PC-9 (cell line): ENCODE results near the gene SCG5. TPM values are rescaled to one million over a fixed set of nuclear protein-coding genes. Genes with fewer than 3 reads are reported as not detected.
A peak's percentile ranks its signal among the peaks of the same experiment; 100 is the strongest.

Experiments used
- BruUV-seq: library from RNA; stranded (reverse); fragments of 400-500 nt; replicated peaks from 2 replicates; lab custom pipeline; 2021; lab: Mats Ljungman, UMichigan
- CTCF ChIA-PET: fragments of 300-600 bp; sonication (Branson Sonifier 250); formaldehyde crosslinking; loops from one replicate; lab custom pipeline; 2022; ENCODE audit warnings: antibody characterized with exemption; lab: Charles Lee
- POLR2A ChIA-PET: fragments of 300-600 bp; sonication (Branson Sonifier 250); formaldehyde crosslinking; loops from one replicate; lab custom pipeline; 2022; ENCODE audit warnings: antibody characterized with exemption; ENCODE audit not compliant: unreplicated experiment; lab: Charles Lee
- DNase-seq, 2 experiments: peaks; one replicate each; pipeline versions ENCODE4 v3.0.0 to v3.0.0-alpha.2; 2015 to 2022; ENCODE audit warnings: mixed read lengths in 1 of 2
- H2AFZ ChIP-seq: fragments of 200-600 bp; sonication (generic); 2 replicates; pipeline ENCODE4 v1.8.1; 2017; ENCODE audit warnings: antibody characterized with exemption
- H3F3A ChIP-seq: fragments of 200-600 bp; sonication (generic); 2 replicates; pipeline ENCODE4 v1.8.1; 2017; ENCODE audit warnings: antibody characterized with exemption, mild to moderate bottlenecking, low read depth; ENCODE audit not compliant: insufficient read depth
- H3K27ac ChIP-seq: fragments of 200-600 bp; sonication (generic); 2 replicates; pipeline ENCODE4 v1.6.1; 2016; ENCODE audit warnings: mixed run types
- H3K27me3 ChIP-seq: fragments of 200-600 bp; sonication (generic); 2 replicates; pipeline ENCODE4 v1.6.1; 2016; ENCODE audit warnings: low read depth, mixed run types; ENCODE audit not compliant: insufficient read depth
- H3K36me3 ChIP-seq: fragments of 200-600 bp; sonication (generic); 2 replicates; pipeline ENCODE4 v1.6.1; 2016; ENCODE audit warnings: low read depth, mixed run types
- H3K4me1 ChIP-seq: fragments of 200-600 bp; sonication (generic); replicated peaks from 2 replicates; pipeline ENCODE4 v1.6.1; 2016; ENCODE audit warnings: mixed run types; ENCODE audit not compliant: insufficient read depth
- H3K4me2 ChIP-seq: fragments of 200-600 bp; sonication (generic); 2 replicates; pipeline ENCODE4 v1.6.1; 2017; ENCODE audit warnings: mixed run types
- H3K4me3 ChIP-seq: fragments of 200-600 bp; sonication (generic); 2 replicates; pipeline ENCODE4 v1.6.1; 2016; ENCODE audit warnings: mixed run types
- H3K79me2 ChIP-seq: fragments of 200-600 bp; sonication (generic); 2 replicates; pipeline ENCODE4 v1.6.1; 2017; ENCODE audit warnings: low read depth, mixed run types
- H3K9me2 ChIP-seq: fragments of 200-600 bp; sonication (generic); 2 replicates; pipeline ENCODE4 v1.8.1; 2017; ENCODE audit warnings: mild to moderate bottlenecking; ENCODE audit not compliant: insufficient read depth
- H3K9me3 ChIP-seq: fragments of 200-600 bp; sonication (generic); 2 replicates; pipeline ENCODE4 v1.8.1; 2016; ENCODE audit warnings: low read depth; ENCODE audit not compliant: insufficient read depth
- H4K20me1 ChIP-seq: fragments of 200-600 bp; sonication (generic); 2 replicates; pipeline ENCODE4 v1.8.1; 2017; ENCODE audit not compliant: insufficient read depth
- CTCF ChIP-seq: fragments of 200-600 bp; sonication (generic); conservative IDR thresholded peaks from 2 replicates; pipeline ENCODE4 v1.6.1; 2017; ENCODE audit warnings: mixed run types, antibody characterized with exemption, mild to moderate bottlenecking, moderate library complexity
- EZH2 ChIP-seq: fragments of 200-600 bp; sonication (generic); IDR thresholded peaks from 2 replicates; pipeline ENCODE4 v1.8.0; 2017; ENCODE audit warnings: antibody characterized with exemption, low read depth
- intact Hi-C: fragments of 100-400 bp; cut with micrococcal nuclease; formaldehyde crosslinking; loops from one replicate; pipeline ENCODE4 v1.10.0; 2022; ENCODE audit not compliant: unreplicated experiment
- total RNA-seq: library from RNA; stranded (reverse); gene quantifications from 2 replicates; pipeline ENCODE4 v1.2.3, GENCODE V29; 2021

Gene SCG5
- total RNA-seq, 1 experiment from 2014 or later: 0.39 TPM

- H3K4me1 ChIP-seq: no peaks in the 10 kb centered on the region
- intact Hi-C loops: no loop called here
- POLR2A ChIA-PET: no interaction called here
- CTCF ChIA-PET: no interaction called here
- H3F3A ChIP-seq: no peaks in the 10 kb centered on the region
- DNase-seq: no peak
- no peaks in the 10 kb centered on the region for H3K9me2 ChIP-seq
- no peaks in the 10 kb centered on the region for H3K79me2 ChIP-seq
- H3K4me2 ChIP-seq: no peak overlapping the region
- TF ChIP-seq EZH2: no peak
- no peak for TF ChIP-seq CTCF
- no peaks in the 10 kb centered on the region for H3K9me3 ChIP-seq
- no TSS peak for BruUV-seq
- no peak overlapping the region for H3K4me3 ChIP-seq
- H4K20me1 ChIP-seq: no peaks in the 10 kb centered on the region
- no peak overlapping the region for H3K27ac ChIP-seq
- H3K27me3 ChIP-seq: no peaks in the 10 kb centered on the region
- H3K36me3 ChIP-seq: no peaks in the 10 kb centered on the region
- H2AFZ ChIP-seq: no peak overlapping the region
These were observed 3.8 kb upstream of the SCG5 start for GRCh38 chr15:32637704-32638103.

- Histone ChIP-seq H3K9me3 (no peaks in the 10 kb centered on the region), H3K4me1 (no peaks in the 10 kb centered on the region), H3K4me3 (no peak overlapping the region), H3K4me2 (no peak overlapping the region), H2AFZ (no peak overlapping the region), H3K27ac (no peak overlapping the region), H3K36me3 (no peaks in the 10 kb centered on the region), H3K27me3 (no peaks in the 10 kb centered on the region), H3F3A (no peaks in the 10 kb centered on the region), H3K79me2 (no peaks in the 10 kb centered on the region), H3K9me2 (no peaks in the 10 kb centered on the region), H4K20me1 (no peaks in the 10 kb centered on the region)
- BruUV-seq: TSS peak; percentile 15
- ChIA-PET CTCF (no interaction called here), POLR2A (no interaction called here)
- no peak for DNase-seq
- TF ChIP-seq CTCF (no peak), EZH2 (no peak)
- intact Hi-C loops: no loop called here
These were observed 1.3 kb downstream of the SCG5 start for GRCh38 chr15:32642667-32643435.

GRCh38 chr15:32643907-32644445 lies 2.5 kb downstream of the SCG5 start:
- H3K9me3 ChIP-seq: no peaks in the 10 kb centered on the region
- CTCF ChIA-PET: interaction anchor here (0.9 to 1.1 kb wide), 2 partner anchors 13 to 19 kb away, joined by 3 to 6 read pairs; no protein-coding TSS in a partner anchor
- POLR2A ChIA-PET: no interaction called here
- no peak overlapping the region for H2AFZ ChIP-seq
- no peaks in the 10 kb centered on the region for H3K27me3 ChIP-seq
- no peak overlapping the region for H3K27ac ChIP-seq
- no TSS peak for BruUV-seq
- no peak for DNase-seq
- TF ChIP-seq CTCF: no peak
- no peak for TF ChIP-seq EZH2
- H3K4me1 ChIP-seq: no peaks in the 10 kb centered on the region
- H3K36me3 ChIP-seq: no peaks in the 10 kb centered on the region
- no peaks in the 10 kb centered on the region for H3K79me2 ChIP-seq
- intact Hi-C loops: no loop called here
- no peak overlapping the region for H3K4me2 ChIP-seq
- no peak overlapping the region for H3K4me3 ChIP-seq
- H3F3A ChIP-seq: no peaks in the 10 kb centered on the region
- no peaks in the 10 kb centered on the region for H4K20me1 ChIP-seq
- no peaks in the 10 kb centered on the region for H3K9me2 ChIP-seq
